ENCODE measurements around the gene DDI1.

DNA sequence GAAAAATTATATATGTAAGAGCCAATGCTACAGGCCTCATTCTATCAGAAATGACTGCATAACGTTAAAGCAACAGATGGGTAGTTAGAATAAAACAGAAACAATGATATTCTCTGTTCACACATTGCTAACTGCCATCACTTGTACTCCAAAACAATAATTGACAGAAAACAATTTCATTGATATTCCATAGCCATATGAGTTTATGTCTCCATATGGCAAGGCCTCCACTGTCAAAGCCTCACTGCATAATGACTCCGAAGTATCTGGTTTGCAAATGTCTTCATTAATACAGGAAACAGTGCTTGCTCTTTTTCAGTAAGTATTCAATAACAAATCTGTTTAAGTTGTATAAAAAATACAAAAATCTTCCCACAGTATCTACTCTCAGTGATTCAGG, 9.9 kb downstream of the DDI1 start:
- TF ChIP-seq, protein P1, sequence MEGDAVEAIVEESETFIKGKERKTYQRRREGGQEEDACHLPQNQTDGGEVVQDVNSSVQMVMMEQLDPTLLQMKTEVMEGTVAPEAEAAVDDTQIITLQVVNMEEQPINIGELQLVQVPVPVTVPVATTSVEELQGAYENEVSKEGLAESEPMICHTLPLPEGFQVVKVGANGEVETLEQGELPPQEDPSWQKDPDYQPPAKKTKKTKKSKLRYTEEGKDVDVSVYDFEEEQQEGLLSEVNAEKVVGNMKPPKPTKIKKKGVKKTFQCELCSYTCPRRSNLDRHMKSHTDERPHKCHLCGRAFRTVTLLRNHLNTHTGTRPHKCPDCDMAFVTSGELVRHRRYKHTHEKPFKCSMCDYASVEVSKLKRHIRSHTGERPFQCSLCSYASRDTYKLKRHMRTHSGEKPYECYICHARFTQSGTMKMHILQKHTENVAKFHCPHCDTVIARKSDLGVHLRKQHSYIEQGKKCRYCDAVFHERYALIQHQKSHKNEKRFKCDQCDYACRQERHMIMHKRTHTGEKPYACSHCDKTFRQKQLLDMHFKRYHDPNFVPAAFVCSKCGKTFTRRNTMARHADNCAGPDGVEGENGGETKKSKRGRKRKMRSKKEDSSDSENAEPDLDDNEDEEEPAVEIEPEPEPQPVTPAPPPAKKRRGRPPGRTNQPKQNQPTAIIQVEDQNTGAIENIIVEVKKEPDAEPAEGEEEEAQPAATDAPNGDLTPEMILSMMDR (IDR thresholded peaks at IDR 0.05) = no peak
- TF ChIP-seq EP300 (IDR thresholded peaks at IDR 0.05) = no peak
- no peak for TF ChIP-seq POLR2A (IDR thresholded peaks at IDR 0.05)
- no peak for TF ChIP-seq POLR2AphosphoS5 (IDR thresholded peaks at IDR 0.05)

All from suprapubic skin (tissue), 4 donors.